Measurements from ENCODE around the gene LRRN3.

- TF ChIP-seq CTCF (IDR thresholded peaks at IDR 0.05) (no peak), POLR2A (IDR thresholded peaks at IDR 0.05) (no peak)
Observed at GRCh38 chr7:111145472-111145871, 54.5 kb downstream of the LRRN3 start.
